ENCODE measurements around the gene PALLD.

DNA sequence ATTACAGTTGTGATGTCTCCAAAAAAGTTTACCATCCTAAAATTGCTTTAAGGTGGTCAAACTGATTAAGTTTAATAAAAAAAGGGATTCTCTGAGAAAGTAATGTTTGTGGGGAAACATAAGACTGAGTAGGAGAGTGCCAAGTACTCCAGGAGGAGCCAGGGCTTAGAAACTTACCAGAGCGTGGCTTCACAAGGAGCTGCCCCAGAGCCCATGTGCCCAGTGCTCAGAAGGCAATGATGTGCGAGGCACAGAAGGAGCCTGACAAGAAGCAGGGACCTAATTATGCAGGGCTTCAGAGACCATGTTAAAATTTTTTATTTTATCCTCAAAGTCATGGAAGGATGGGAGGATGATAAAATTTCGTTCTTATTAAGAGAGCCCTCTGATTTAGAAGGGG is 204.2 kb downstream of the PALLD start:
- TF ChIP-seq, protein P1, sequence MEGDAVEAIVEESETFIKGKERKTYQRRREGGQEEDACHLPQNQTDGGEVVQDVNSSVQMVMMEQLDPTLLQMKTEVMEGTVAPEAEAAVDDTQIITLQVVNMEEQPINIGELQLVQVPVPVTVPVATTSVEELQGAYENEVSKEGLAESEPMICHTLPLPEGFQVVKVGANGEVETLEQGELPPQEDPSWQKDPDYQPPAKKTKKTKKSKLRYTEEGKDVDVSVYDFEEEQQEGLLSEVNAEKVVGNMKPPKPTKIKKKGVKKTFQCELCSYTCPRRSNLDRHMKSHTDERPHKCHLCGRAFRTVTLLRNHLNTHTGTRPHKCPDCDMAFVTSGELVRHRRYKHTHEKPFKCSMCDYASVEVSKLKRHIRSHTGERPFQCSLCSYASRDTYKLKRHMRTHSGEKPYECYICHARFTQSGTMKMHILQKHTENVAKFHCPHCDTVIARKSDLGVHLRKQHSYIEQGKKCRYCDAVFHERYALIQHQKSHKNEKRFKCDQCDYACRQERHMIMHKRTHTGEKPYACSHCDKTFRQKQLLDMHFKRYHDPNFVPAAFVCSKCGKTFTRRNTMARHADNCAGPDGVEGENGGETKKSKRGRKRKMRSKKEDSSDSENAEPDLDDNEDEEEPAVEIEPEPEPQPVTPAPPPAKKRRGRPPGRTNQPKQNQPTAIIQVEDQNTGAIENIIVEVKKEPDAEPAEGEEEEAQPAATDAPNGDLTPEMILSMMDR (IDR thresholded peaks at IDR 0.05; ENCODE audit: extremely low read depth in 1 of 2, insufficient read depth in 1 of 2, low read depth in 1 of 2, low read length in 2 of 2): no peak
- TF ChIP-seq POLR2AphosphoS5 (IDR thresholded peaks at IDR 0.05; ENCODE audit: insufficient read depth, low read depth, low read length) (no peak), POLR2A (IDR thresholded peaks at IDR 0.05; ENCODE audit: low read depth, low read length) (no peak), EZH2 (IDR thresholded peaks at IDR 0.05; ENCODE audit: borderline replicate concordance, low read depth, low read length, severe bottlenecking) (no peak), FOS (IDR thresholded peaks at IDR 0.05; ENCODE audit: borderline replicate concordance, insufficient read depth, low read length) (no peak)
- TF ChIP-seq, protein P2, sequence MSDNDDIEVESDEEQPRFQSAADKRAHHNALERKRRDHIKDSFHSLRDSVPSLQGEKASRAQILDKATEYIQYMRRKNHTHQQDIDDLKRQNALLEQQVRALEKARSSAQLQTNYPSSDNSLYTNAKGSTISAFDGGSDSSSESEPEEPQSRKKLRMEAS (IDR thresholded peaks at IDR 0.05; ENCODE audit: insufficient read depth, insufficient read length): no peak

Data from endothelial cell of umbilical vein (primary cell).